Activated effector memory CD4-positive, alpha-beta T cell treated with Interleukin-2 at 50 U/mL for 16 hours (primary cell): Measurements from ENCODE around the gene RAX2.

ENCODE experiments used
- DNase-seq: peaks from one replicate; pipeline ENCODE4 v3.0.0-alpha.2; 2020

The RAX2 gene

DNA sequence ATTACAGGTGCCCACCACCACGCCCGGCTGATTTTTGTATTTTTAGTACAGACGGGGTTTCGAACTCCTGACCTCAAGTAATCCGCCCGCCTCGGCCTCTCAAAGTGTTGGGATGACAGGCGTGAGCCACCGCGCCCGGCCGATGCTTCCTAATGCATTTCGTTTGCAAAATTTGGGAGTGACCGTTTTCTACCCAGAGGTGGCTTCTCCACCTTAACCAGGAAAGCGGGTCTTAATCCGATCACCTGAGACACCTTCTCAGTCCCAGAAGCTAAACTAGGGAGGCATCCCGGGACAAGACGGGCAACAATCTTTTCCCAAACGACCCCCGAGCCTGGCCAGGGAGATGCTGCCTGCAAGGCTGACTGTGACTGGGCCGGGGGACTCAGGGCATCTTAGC, 29.0 kb upstream of the RAX2 start:
- DNase-seq, result no peak

- DNase-seq, result peak; percentile 25
Observed at GRCh38 chr19:3798137-3798536, 26.1 kb upstream of the RAX2 start.

- no peak for DNase-seq
Observed at GRCh38 chr19:3796358-3796757, 24.3 kb upstream of the RAX2 start.

DNA sequence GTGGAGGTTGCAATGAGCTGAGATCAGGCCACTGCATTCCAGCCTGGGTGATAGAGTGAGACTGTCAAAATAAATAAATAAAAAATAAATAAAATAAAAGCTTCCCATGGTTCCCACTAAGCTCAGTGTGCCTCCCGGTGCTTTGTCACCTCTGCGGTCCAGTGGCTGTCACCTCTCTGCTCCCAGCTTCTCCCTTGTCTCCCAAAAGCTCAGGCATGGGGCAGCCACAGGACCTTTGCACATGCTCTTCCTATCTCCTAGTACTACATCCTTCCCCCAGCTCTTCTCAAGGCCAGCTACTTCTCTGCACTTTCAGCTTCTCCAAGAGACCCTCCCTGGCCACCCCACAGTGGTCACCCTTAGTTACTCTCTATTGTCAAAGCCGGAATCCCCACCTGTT, 21.8 kb upstream of the RAX2 start:
- DNase-seq, result no peak

DNA sequence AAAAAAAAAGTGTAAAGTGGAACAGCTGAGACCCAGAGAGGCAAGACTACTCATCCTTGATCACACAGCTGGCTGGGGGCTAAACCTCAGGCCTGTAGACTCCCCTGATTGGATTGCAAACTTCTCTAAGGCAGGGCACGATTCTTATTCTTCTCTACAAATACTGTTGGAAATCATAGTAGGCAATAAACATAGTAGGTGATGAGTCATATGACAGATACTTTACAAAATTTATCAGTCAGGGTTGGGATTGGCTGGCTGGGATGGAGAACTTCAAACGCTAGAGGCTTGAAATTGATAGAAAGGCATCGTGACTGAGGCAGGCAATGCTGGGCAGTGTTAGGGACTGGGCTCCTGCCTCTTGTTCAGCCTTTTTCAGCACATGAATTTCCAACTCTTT, 20.1 kb upstream of the RAX2 start:
- no peak for DNase-seq

GRCh38 chr19:3790941-3791340, 18.9 kb upstream of the RAX2 start:
- no peak for DNase-seq

- DNase-seq, result no peak
Observed at GRCh38 chr19:3790209-3790734, 18.2 kb upstream of the RAX2 start.

- no peak for DNase-seq
Observed at GRCh38 chr19:3788996-3789778, 17.2 kb upstream of the RAX2 start.

GRCh38 chr19:3785938-3786824, 14.2 kb upstream of the RAX2 start, which contains the start of gene MATK:
Gene MATK (minus strand): TSS chr19:3786381. CDS start chr19:3785135, 1,246 bp downstream.
- DNase-seq, result no peak

DNA sequence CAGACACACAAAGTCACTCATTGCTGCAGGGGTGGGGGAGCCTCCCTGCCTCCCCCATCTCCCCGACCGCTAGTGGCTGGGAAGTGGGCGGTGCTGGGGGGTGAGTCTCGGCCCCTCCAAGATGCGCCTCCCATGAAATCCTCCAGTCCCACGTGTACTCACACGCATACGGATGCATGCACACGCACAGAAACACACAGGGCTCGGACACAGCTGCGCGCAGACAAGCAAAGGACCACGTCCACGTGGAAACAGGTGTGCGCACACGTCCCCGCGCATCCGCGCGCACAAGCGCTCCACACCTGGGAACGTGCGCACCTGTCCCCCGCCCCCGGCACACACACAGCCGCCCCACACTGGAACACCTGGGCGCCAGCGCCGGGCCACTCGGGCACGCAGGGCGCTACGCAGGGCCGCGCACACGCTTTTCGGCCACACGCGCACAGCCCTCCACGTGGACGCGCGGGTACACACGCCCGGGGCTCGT, 13.5 kb upstream of the RAX2 start:
- no peak for DNase-seq

DNA sequence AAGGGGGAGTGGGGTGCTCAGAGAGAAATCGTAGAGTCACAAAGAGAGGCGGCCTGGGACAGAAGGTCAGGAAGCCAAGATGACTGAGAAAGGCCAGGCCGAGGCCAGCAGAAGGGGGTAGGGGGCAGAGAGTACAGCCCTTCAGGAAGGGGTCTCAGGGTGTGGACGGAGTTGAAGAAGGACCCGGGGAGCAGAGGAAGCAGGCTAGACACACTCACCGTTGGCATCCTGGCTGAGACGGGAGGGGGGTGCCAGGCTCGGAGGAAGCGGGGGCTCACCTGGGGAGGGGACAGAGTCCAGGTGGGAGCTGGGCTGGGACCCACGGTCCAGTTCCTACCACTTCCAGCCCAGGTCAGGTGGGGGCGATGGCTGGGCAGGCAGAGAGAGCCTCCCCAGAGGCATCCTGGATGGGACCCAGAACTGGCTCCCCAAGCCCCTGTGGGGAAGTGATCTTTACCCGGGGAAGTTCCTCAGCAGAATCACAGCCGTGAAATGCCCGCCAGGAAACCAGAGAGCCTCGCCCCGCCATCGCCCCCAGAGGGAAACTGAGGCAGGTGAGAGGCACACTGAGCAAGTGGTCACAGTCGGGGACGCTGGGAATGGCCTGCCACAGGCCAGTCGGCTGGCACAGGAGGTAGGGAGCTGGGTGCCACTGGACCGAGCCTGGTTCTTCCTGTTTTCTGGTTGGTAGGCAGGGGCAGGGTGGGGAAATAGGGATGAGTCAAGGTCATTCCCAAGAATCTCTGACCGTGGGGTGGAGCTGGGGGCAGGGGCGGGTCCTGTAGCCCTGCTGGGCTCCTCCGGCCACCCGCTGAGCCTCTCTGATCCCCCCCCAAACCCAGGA, 12.8 kb upstream of the RAX2 start:
- no peak for DNase-seq

DNA sequence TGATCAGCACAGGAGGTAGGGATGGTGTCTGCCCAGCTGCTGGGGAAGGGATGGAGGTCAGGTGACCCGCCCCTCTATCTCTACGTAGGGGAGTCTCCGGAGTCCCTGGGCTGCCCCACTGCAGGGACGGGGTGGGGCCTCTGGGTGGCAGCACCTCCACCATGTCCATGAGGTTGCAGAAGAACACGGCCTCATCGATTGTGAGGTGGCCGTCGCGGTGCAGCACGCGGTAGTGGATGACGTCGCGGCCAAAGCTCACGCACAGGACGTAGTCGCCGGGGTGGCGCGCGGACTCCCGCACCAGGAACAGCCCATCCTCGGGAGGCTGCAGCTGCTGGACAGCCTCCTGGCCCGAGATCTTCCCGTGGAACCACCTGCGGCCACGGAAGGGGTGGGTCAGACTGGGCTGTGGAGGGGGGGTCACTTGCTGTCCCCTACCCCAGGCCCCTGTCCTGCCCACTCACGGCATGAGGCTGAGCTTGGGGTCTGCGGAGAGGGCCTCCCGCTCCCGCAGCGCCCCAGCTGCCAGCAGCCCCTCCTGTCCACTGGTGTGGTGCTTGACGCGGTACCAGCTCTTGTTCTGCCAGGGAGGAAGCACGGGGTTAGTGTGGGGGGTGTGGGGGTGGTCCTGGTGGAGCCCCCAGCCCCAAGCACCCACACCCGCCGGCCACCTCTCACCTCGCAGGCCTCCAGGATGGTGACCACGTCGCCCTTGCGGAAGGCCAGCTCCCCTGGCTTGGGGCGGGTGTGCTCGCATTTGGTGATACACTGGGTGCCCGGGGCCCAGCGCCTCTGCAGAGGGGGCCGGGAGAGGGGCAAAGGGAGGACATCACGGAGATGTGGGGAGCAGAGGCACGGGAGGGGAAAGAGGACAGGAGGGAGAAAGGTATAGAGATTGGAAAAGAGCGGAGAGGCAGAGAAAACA, 11.9 kb upstream of the RAX2 start:
- peak; percentile 8 for DNase-seq

DNA sequence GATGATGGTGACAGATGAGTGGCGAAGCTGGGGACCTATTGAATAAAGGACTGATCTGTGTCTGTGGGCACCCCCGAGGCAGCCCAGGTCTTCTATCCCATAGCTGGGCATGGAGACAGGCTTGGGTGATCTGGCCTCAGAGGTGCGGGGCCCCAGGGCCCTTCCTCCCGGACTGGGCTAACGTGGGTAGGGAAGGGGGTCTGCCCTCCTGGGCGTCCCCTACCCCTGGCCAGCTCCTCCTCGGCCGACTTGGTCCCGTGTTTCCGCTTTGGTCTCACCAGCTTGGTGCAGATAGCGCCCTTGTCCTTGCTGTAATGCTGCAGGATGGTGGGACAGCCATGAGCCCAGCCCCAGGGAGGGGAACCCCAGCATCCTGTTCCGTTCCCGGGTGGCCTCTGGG, 10.9 kb upstream of the RAX2 start:
- DNase-seq, result no peak

DNA sequence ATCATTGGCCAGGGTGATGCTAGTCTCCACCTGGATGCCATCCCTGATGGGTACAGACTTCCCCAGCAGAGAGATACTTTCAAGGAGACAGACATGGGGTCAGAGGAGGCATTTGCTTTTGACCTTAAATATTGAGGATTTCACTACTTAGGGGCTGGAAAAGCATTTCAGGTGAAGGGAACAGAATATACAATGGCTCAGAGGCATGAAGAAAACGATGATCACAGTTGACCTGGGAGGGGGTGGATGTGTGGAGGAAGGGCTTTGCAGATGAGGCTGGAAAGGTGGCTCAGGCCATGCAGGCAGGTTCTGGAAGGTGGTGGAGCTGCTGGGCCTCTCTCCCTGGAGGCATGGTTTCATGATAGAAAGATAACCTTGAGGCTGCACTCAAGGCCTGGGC, 10.3 kb upstream of the RAX2 start:
- DNase-seq, result no peak

- no peak for DNase-seq
Observed at GRCh38 chr19:3781603-3782002, 9.6 kb upstream of the RAX2 start.

DNA sequence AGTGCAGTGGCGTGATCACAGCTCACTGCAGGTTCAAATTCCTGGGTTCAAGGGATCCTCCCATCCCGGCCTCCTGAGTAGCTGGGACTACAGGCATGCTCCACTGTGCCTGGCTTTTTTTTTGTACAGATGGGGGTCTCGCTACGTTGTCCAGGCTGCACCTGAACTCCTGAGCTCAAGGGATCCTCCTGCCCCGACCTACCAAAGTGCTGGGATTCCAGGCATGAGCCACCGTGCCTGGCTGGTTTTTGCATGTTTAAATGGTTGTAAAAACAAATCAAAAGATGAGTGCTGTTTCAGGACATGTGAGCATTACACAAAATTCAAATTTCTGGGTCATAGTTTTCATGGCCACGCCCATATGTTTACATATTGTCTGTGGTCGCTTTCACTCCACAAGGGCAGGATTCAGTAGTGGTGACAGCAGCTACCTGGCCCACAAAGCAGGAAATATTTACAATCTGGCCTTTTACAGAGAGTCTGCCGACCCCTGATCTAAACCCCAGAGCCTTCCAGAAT, 8.8 kb upstream of the RAX2 start:
- DNase-seq, result no peak

GRCh38 chr19:3778899-3779723, 7.1 kb upstream of the RAX2 start:
- no peak for DNase-seq

- no peak for DNase-seq
Observed at GRCh38 chr19:3778104-3778867, 6.3 kb upstream of the RAX2 start.

DNA sequence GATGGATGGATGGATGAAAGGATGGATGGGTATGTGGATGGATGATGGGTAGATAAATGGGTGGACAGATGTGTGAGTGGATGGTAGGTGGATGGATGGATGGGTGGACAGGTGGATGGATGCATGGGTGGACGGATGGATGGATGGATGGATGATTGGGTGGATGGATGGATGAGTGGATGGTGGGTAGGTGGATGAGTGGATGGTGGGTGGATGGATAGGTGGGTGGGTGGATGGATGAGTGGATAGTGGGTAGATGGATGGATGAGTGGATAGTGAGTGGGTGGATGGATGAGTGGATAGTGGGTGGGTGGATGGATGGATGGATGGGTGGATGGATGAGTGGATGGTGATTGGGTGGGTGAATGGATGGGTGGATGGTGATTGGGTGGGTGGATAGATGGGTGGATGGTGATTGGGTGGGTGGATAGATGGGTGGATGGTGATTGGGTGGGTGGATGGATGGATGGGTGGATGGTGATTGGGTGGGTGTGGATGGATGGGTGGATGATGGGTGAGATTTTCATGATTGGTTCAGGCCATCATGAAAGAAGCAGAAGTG, 4.5 kb upstream of the RAX2 start:
- DNase-seq, result no peak
